HFF-Myc (cell line): ENCODE data around the gene ANKRD27.

ENCODE experiments used
- DNase-seq: peaks from one replicate; pipeline ENCODE4 v3.0.0-alpha.2; 2011; ENCODE audit warnings: low read depth; ENCODE audit errors: extremely low read depth
- H3K4me3 ChIP-seq: replicated peaks from 2 replicates; pipeline ENCODE4 v1.5.1; 2011; ENCODE audit warnings: low read depth, mild to moderate bottlenecking, control low read depth, low read length
- TF ChIP-seq, protein P1 (sequence below): IDR thresholded peaks from 2 replicates; pipeline ENCODE4 v1.5.1; 2012; ENCODE audit warnings: mild to moderate bottlenecking, low read depth, low read length, control low read depth; ENCODE audit errors: missing control alignments

ANKRD27 gene

DNA sequence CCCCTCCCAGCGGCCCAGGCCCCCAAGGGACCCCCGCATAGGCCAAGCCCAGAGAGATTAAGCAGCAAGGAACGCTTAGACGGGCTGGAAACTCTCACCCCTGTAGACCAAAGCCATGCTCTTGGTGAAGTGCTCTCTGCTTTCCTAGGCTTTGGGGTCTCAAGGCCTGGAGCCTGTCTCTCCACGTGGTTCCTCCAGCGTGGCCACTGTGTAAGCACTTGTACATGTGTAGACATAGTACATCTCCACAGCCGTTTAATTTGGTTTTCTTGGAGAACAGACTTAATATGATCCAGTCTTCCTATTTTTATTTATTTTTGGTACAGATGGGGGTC lies 17.7 kb upstream of the ANKRD27 start:
- TF ChIP-seq, protein P1, sequence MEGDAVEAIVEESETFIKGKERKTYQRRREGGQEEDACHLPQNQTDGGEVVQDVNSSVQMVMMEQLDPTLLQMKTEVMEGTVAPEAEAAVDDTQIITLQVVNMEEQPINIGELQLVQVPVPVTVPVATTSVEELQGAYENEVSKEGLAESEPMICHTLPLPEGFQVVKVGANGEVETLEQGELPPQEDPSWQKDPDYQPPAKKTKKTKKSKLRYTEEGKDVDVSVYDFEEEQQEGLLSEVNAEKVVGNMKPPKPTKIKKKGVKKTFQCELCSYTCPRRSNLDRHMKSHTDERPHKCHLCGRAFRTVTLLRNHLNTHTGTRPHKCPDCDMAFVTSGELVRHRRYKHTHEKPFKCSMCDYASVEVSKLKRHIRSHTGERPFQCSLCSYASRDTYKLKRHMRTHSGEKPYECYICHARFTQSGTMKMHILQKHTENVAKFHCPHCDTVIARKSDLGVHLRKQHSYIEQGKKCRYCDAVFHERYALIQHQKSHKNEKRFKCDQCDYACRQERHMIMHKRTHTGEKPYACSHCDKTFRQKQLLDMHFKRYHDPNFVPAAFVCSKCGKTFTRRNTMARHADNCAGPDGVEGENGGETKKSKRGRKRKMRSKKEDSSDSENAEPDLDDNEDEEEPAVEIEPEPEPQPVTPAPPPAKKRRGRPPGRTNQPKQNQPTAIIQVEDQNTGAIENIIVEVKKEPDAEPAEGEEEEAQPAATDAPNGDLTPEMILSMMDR, result no peak
- H3K4me3 ChIP-seq, result peak overlapping the region; percentile 59
- DNase-seq, result no peak

DNA sequence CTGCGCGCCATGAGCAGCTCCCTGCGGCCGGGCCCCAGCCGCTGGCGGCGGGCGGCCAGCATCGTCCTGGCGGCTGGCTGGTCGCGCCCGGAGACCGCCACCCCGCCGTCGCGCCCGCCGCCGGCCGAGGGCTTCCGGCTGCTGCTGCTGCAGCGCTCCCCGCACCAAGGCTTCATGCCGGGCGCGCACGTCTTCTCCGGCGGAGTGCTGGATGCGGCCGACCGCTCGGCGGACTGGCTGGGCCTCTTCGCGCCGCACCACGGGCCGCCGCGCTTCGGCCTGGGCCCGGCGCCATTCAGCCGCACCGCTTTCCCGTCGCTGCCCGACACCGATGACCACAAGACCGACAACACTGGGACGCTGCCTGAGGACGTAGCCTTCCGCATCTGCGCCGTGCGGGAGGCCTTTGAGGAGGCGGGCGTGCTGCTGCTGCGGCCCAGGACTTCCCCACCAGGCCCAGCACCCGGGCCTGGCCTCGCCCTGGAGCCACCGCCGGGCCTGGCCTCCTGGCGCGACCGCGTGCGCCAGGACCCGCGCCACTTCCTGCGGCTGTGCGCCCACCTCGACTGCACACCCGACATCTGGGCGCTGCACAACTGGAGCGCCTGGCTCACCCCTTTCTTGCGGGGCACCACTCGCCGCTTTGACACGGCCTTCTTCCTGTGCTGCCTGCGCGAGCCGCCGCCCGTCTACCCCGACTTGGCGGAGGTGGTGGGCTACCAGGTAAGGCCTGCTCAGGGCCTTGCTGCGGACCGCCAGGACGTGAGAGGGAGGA lies 17.2 kb upstream of the ANKRD27 start:
- TF ChIP-seq, protein P1, result no peak
- H3K4me3 ChIP-seq, result peak overlapping the region; percentile 59
- DNase-seq, result no peak

DNA sequence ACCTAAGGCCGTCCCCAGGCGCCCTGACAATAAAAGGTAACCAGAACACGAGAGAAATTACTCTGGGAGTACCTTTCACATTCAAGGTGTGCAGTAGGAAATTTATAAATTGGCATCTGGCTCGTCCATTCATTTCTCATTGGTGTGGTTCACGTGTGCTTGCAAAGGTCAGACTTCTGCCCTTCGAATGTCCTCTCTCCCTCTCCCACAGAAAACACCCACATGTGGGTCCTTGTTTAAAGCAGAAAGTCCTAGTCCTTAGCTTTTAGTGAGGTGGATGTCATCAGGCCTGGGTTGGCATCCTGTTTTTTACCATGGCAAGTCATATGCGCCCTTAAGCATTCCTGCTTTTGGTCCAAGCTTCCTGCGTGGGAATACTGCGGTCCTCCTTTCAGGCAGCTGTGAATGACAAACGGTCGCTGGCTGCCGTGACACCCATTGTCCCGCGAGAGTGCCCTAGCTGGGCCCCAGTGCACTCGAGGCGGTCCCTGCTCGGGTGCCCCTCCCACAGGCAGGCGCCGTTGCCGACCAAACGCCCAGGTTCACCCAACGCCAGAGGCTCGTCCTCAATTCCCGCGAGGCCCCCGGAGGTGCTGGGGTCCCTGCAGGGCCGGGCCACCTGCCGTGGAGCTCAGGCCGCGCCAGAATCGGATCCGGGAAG lies 16.4 kb upstream of the ANKRD27 start, which contains the start of gene NUDT19:
Gene NUDT19, plus strand, starts transcription at position 531 of the 661 bp plus-strand sequence. CDS start 140 bp downstream, outside the sequence.
- peak; percentile 44 for DNase-seq
- TF ChIP-seq, protein P1, result no peak

DNA sequence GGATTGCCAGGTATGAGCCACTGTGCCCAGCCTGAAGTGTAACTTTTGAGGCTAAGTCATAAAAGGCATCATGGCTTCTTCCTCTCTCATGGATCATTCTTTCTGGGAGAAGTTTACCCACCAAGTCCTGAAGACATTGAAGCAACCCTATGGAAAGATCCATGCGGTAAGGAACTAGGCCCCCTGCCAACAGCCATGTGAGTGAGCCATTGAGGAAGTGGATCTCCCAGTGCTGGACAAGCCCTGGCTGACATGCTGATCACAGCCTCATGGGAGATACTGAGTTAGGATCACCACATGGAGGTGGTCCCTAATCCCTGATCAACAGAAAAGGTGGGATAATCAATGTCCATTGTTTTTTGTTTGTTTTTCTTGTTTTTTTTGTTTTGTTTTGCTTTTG lies 13.3 kb upstream of the ANKRD27 start:
- no peak for DNase-seq
- H3K4me3 ChIP-seq, result no peak overlapping the region
- TF ChIP-seq, protein P1, result no peak

More for the DNA sequence above, 16.4 kb upstream of the ANKRD27 start, which contains the start of gene NUDT19:
- H3K4me3 ChIP-seq, result peak within 1 kb of the TSS; percentile 59

DNA sequence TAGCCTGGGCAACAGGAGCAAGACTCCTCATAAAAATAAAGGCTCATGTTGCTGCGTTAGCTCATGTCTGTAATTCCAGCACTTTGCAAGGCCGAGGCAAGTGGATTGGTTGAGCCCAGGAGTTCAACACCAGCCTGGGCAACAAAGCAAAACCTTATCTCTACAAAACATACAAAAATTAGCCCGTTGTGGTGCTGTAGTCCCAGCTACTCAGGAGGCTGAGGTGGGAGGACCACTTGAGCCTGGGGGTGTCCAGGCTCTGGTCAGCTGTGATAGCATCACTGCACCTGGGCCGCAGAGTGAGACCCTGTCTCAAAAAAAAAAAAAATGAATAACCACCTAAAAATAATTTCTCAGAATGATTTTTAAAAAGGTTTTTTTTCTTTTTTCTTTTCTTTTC lies 12.7 kb upstream of the ANKRD27 start:
- no peak for DNase-seq
- no peak overlapping the region for H3K4me3 ChIP-seq
- TF ChIP-seq, protein P1, result no peak

DNA sequence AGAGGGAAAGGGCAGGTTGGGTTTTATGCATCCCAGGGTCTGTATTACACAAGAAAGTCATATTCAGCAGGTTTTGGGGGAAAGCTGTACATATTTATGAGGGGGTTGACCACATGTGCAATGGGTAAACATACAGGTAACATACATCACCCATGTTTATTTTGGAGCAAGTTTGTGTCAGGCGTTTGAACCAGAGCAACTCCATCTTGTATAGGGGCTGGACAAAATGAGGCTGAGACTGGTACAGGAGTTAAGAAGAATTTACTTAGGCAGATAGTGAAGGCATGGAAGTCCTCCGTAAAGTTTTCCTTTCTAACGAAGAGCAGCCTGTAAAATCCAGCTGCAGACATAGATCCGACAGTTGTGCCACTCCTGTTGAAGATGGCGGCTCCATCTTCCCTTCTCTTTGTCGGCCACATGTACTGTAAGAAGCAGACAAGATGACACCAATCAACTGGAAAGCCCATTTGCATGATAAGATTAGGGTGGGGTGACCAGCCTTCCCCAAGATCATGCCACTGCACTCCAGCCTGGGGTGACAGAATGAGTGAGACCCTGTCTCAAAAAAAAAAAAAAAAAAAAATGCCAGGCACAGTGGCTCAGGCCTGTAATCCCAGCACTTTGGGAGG lies 12.0 kb upstream of the ANKRD27 start:
- TF ChIP-seq, protein P1, result no peak
- DNase-seq, result no peak
- no peak overlapping the region for H3K4me3 ChIP-seq
